ENCODE results near the gene PSMD2.

GRCh38 chr3:184353546-184353941 lies 54.5 kb downstream of the PSMD2 start:
- TF ChIP-seq CTCF (IDR thresholded peaks at IDR 0.05) (no peak), POLR2A (IDR thresholded peaks at IDR 0.05) (no peak)
